ENCODE data around the gene ADNP2. TPM values are rescaled to one million over a fixed set of nuclear protein-coding genes. Genes with fewer than 3 reads are reported as not detected.

Gene ADNP2
- total and polyA plus RNA-seq, 2 donors (not counting 1 experiment from before 2014, with no cell fraction given), result 4.7 to 14.7 TPM

- no peak overlapping the region for H3K4me2 ChIP-seq (replicated peaks; ENCODE audit: low read depth, low read length, poor library complexity, severe bottlenecking)
- Mint-ChIP-seq H3K4me1 (peaks cover 2% of the 10 kb centered on the region), H3K27me3 (peaks cover 57% of the 10 kb centered on the region), H3K4me3 (no peak overlapping the region), H3K27ac (no peak overlapping the region), H3K9me3 (ENCODE audit: insufficient read depth) (no peaks in the 10 kb centered on the region)
- TF ChIP-seq CTCF (IDR thresholded peaks at IDR 0.05), result no peak
- no peak for TF ChIP-seq EZH2 (IDR thresholded peaks at IDR 0.05; ENCODE audit: borderline replicate concordance, insufficient read depth, low read depth, low read length, poor library complexity, severe bottlenecking)
- DNase-seq (no peak), ATAC-seq (ENCODE audit: low read depth) (no peak)
- 88% methylated on average over 10 of the region's 17 CpGs for WGBS (ENCODE audit: insufficient coverage)
- H3K9ac ChIP-seq (ENCODE audit: low read length), result no peak overlapping the region
- ChIA-PET POLR2A (no interaction called here), CTCF (no interaction called here)
- intact Hi-C loops (cut with micrococcal nuclease), result no loop called here
- H3K4me1 ChIP-seq (ENCODE audit: control insufficient read depth in 2 of 2, insufficient read depth in 2 of 2, low read length in 2 of 2), result no peaks in the 10 kb centered on the region
- no peak overlapping the region for H3K4me3 ChIP-seq (ENCODE audit: control extremely low read depth in 1 of 5, extremely low read depth in 1 of 5, insufficient read depth in 1 of 5, low read depth in 2 of 5, low read length in 4 of 5)
- no peaks in the 10 kb centered on the region for H4K20me1 ChIP-seq (ENCODE audit: control insufficient read depth, insufficient read depth, low read length, poor library complexity, severe bottlenecking)
- H3K27me3 ChIP-seq (replicated peaks in 1 of 4; ENCODE audit: control extremely low read depth in 1 of 4, control insufficient read depth in 3 of 4, insufficient read depth in 4 of 4, low read length in 3 of 4), result peaks cover 0 to 15% (median 5%) of the 10 kb centered on the region in 4 experiments
- H3K36me3 ChIP-seq (replicated peaks in 1 of 2; ENCODE audit: control extremely low read depth in 1 of 2, control insufficient read depth in 1 of 2, extremely low read depth in 1 of 2, insufficient read depth in 2 of 2, low read length in 1 of 2), result no peaks in the 10 kb centered on the region
- H3K79me2 ChIP-seq (ENCODE audit: control insufficient read depth, insufficient read depth, low read length), result no peaks in the 10 kb centered on the region
- no peak overlapping the region for H3K27ac ChIP-seq (ENCODE audit: low read length in 2 of 2)
- H2AFZ ChIP-seq (ENCODE audit: insufficient read depth, low read depth, low read length, poor library complexity, severe bottlenecking), result no peak overlapping the region
- no peaks in the 10 kb centered on the region for H3K9me3 ChIP-seq (ENCODE audit: control extremely low read depth in 1 of 3, control insufficient read depth in 2 of 3, insufficient read depth in 1 of 3, low read length in 2 of 3)
These were observed 67.4 kb downstream of the ADNP2 start for GRCh38 chr18:80176334-80177073.

- H3K9me3 Mint-ChIP-seq (ENCODE audit: insufficient read depth), result no peaks in the 10 kb centered on the region
- no peaks in the 10 kb centered on the region for H3K9me3 ChIP-seq (ENCODE audit: control extremely low read depth in 1 of 3, control insufficient read depth in 2 of 3, insufficient read depth in 1 of 3, low read length in 2 of 3)
- H3K4me1 ChIP-seq (ENCODE audit: control insufficient read depth in 2 of 2, insufficient read depth in 2 of 2, low read length in 2 of 2), result no peaks in the 10 kb centered on the region
- no peak overlapping the region for H3K27ac Mint-ChIP-seq
- intact Hi-C loops (cut with micrococcal nuclease), result no loop called here
- no peak for TF ChIP-seq CTCF (IDR thresholded peaks at IDR 0.05)
- TF ChIP-seq EZH2 (IDR thresholded peaks at IDR 0.05; ENCODE audit: borderline replicate concordance, insufficient read depth, low read depth, low read length, poor library complexity, severe bottlenecking), result no peak
- POLR2A ChIA-PET, result no interaction called here
- DNase-seq, result no peak
- no peaks in the 10 kb centered on the region for H4K20me1 ChIP-seq (ENCODE audit: control insufficient read depth, insufficient read depth, low read length, poor library complexity, severe bottlenecking)
- no peak overlapping the region for H3K4me3 Mint-ChIP-seq
- peaks cover 0 to 10% (median 5%) of the 10 kb centered on the region in 4 experiments for H3K27me3 ChIP-seq (replicated peaks in 1 of 4; ENCODE audit: control extremely low read depth in 1 of 4, control insufficient read depth in 3 of 4, insufficient read depth in 4 of 4, low read length in 3 of 4)
- H3K27ac ChIP-seq (ENCODE audit: low read length in 2 of 2), result no peak overlapping the region
- H3K27me3 Mint-ChIP-seq, result peaks cover 51% of the 10 kb centered on the region
- no peaks in the 10 kb centered on the region for H3K79me2 ChIP-seq (ENCODE audit: control insufficient read depth, insufficient read depth, low read length)
- H3K4me2 ChIP-seq (replicated peaks; ENCODE audit: low read depth, low read length, poor library complexity, severe bottlenecking), result no peak overlapping the region
- no peak overlapping the region for H3K9ac ChIP-seq (ENCODE audit: low read length)
- H2AFZ ChIP-seq (ENCODE audit: insufficient read depth, low read depth, low read length, poor library complexity, severe bottlenecking), result no peak overlapping the region
- no peak overlapping the region for H3K4me3 ChIP-seq (ENCODE audit: control extremely low read depth in 1 of 5, extremely low read depth in 1 of 5, insufficient read depth in 1 of 5, low read depth in 2 of 5, low read length in 4 of 5)
- 93% methylated on average over 7 of the region's 8 CpGs for WGBS (ENCODE audit: insufficient coverage)
- no peak for ATAC-seq (ENCODE audit: low read depth)
- H3K4me1 Mint-ChIP-seq, result no peaks in the 10 kb centered on the region
- no peaks in the 10 kb centered on the region for H3K36me3 ChIP-seq (replicated peaks in 1 of 2; ENCODE audit: control extremely low read depth in 1 of 2, control insufficient read depth in 1 of 2, extremely low read depth in 1 of 2, insufficient read depth in 2 of 2, low read length in 1 of 2)
- CTCF ChIA-PET, result no interaction called here
These were observed 68.1 kb downstream of the ADNP2 start for GRCh38 chr18:80177128-80177527.

Data from B cell (primary cell).